ENCODE measurements around the gene ZSCAN21.

Gene ZSCAN21

DNA sequence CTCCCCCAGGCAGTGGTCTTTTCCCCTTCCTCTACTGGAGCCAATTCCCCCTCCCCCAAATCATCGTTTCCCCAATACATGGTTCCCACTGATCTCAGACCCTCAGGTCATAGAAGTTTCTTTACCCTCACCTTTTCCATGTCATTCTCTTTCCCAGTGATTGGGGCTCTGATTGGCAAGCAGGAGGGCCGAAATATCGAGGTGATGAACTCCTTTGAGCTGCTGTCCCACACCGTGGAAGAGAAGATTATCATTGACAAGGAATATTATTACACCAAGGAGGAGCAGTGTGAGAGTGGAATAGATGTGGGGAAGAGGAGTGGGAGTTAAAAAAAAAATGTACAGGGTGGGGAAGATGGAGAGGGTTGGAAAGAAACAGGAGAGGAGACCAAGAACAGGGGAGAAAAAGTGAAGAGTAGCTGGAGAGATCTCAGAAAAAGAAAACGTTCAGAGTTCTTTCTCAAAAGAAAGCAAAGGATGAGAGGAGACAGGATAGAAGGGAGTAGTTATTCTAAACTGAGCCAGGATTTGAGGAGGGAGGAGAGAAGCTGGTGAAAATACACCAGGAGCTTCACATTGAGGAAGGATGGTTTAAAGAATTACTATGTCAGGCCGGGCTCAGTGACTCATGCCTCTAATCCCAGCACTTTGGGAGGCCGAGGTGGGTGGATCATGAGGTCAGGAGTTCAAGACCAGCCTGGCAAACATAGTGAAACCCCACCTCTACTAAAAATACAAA lies 40.1 kb downstream of the ZSCAN21 start:
- CTCF ChIA-PET, result interaction anchor here (0.6 to 1.7 kb wide), 5 partner anchors 10 to 97 kb away, joined by 3 to 10 read pairs (median 4); no protein-coding TSS in a partner anchor
- no peak for TF ChIP-seq CTCF (IDR thresholded peaks at IDR 0.05; ENCODE audit: insufficient read depth, low read length, missing control alignments)
- H3K4me3 ChIP-seq (ENCODE audit: low read depth, low read length), result peak overlapping the region; percentile 89
- no peak for DNase-seq (ENCODE audit: low read depth, low spot score)
- POLR2A ChIA-PET, result interaction anchor here (2.1 kb wide), 1 partner anchor 11 kb away, joined by 11 read pairs; the partner anchor contains the start of gene MCM7

GRCh38 chr7:100090527-100091410 lies 41.2 kb downstream of the ZSCAN21 start:
- CTCF ChIA-PET, result interaction anchor here (0.8 to 1.7 kb wide), 4 partner anchors 8 to 98 kb away, joined by 3 to 10 read pairs (median 5); no protein-coding TSS in a partner anchor
- no peak for DNase-seq (ENCODE audit: low read depth, low spot score)
- no peak for TF ChIP-seq CTCF (IDR thresholded peaks at IDR 0.05; ENCODE audit: insufficient read depth, low read length, missing control alignments)
- no peak overlapping the region for H3K4me3 ChIP-seq (ENCODE audit: low read depth, low read length)
- POLR2A ChIA-PET, result interaction anchor here (2.1 kb wide), 1 partner anchor 10 kb away, joined by 11 read pairs; the partner anchor contains the start of gene MCM7

- ChIA-PET POLR2A (interaction anchor here (1.6 kb wide), 1 partner anchor 10 kb away, joined by 6 read pairs; the partner anchor contains the start of genes AP4M1 and MCM7), CTCF (interaction anchor here (0.8 to 1.2 kb wide), 2 partner anchors 9 to 11 kb away, joined by 3 to 6 read pairs; no protein-coding TSS in a partner anchor)
- no peak for DNase-seq (ENCODE audit: low read depth, low spot score)
- no peak for TF ChIP-seq CTCF (IDR thresholded peaks at IDR 0.05; ENCODE audit: insufficient read depth, low read length, missing control alignments)
- no peak overlapping the region for H3K4me3 ChIP-seq (ENCODE audit: low read depth, low read length)
Measured at GRCh38 chr7:100091411-100092181, 42.0 kb downstream of the ZSCAN21 start.

- TF ChIP-seq CTCF (IDR thresholded peaks at IDR 0.05; ENCODE audit: insufficient read depth, low read length, missing control alignments), result no peak
- H3K4me3 ChIP-seq (ENCODE audit: low read depth, low read length), result no peak overlapping the region
- POLR2A ChIA-PET, result interaction anchor here (1.6 kb wide), 1 partner anchor 8 kb away, joined by 6 read pairs; the partner anchor contains the start of genes AP4M1 and MCM7
- DNase-seq (ENCODE audit: low read depth, low spot score), result no peak
- CTCF ChIA-PET, result no interaction called here
Measured at GRCh38 chr7:100093054-100093453, 43.5 kb downstream of the ZSCAN21 start.

- CTCF ChIA-PET, result no interaction called here
- H3K4me3 ChIP-seq (ENCODE audit: low read depth, low read length), result no peak overlapping the region
- POLR2A ChIA-PET, result no interaction called here
- TF ChIP-seq CTCF (IDR thresholded peaks at IDR 0.05; ENCODE audit: insufficient read depth, low read length, missing control alignments), result no peak
- DNase-seq (ENCODE audit: low read depth, low spot score), result no peak
Measured at GRCh38 chr7:100093498-100093897, 43.9 kb downstream of the ZSCAN21 start.

Data from AG04449 (cell line).